SK-N-SH treated with all-trans-retinoic acid at 6 μM for 48 hours (cell line): Measurements from ENCODE around the gene TLR7.

Experiments used
- ATAC-seq: fragments of 200-7000 bp; cut with Tn5 transposase; 3 replicates; pipeline ENCODE4 v1.9.1; 2020; ENCODE audit warnings: mild to moderate bottlenecking, moderate library complexity
- ARNTL ChIP-seq: fragments of 450-650 bp; formaldehyde crosslinking; IDR thresholded peaks from 2 replicates; pipeline ENCODE4 v1.5.0; 2020; ENCODE audit warnings: low read depth, mild to moderate bottlenecking, moderate library complexity, borderline replicate concordance
- BACH2 ChIP-seq: fragments of 250-450 bp; sonication (Bioruptor Pico); IDR thresholded peaks from 2 replicates; pipeline ENCODE4 v1.9.0; 2021; ENCODE audit warnings: mild to moderate bottlenecking, borderline replicate concordance
- CREB5 ChIP-seq: fragments of 250-450 bp; sonication (Bioruptor Pico); IDR thresholded peaks from 2 replicates; pipeline ENCODE4 v1.5.1; 2020; ENCODE audit warnings: low read depth, mild to moderate bottlenecking, moderate library complexity
- CSRNP3 ChIP-seq: fragments of 250-450 bp; sonication (Bioruptor Pico); IDR thresholded peaks from 2 replicates; pipeline ENCODE4 v1.5.1; 2021; ENCODE audit warnings: mild to moderate bottlenecking, moderate library complexity
- ESRRG ChIP-seq: fragments of 250-450 bp; sonication (Bioruptor Pico); IDR thresholded peaks from 2 replicates; pipeline ENCODE4 v1.6.1; 2021; ENCODE audit warnings: mild to moderate bottlenecking
- GLIS3 ChIP-seq: fragments of 250-450 bp; sonication (Bioruptor Pico); IDR thresholded peaks from 2 replicates; pipeline ENCODE4 v1.5.0; 2020; ENCODE audit warnings: mild to moderate bottlenecking, moderate library complexity
- ISL1 ChIP-seq: fragments of 250-450 bp; sonication (Bioruptor Pico); IDR thresholded peaks from 2 replicates; pipeline ENCODE4 v2.1.2; 2022; ENCODE audit warnings: mild to moderate bottlenecking, moderate library complexity
- OSR1 ChIP-seq: fragments of 250-450 bp; sonication (Bioruptor Pico); IDR thresholded peaks from 2 replicates; pipeline ENCODE4 v1.8.0; 2022; ENCODE audit warnings: moderate library complexity, mild to moderate bottlenecking, inconsistent platforms
- PATZ1 ChIP-seq: fragments of 250-450 bp; sonication (Bioruptor Pico); IDR thresholded peaks from 2 replicates; pipeline ENCODE4 v1.8.0; 2020; ENCODE audit warnings: mild to moderate bottlenecking, moderate library complexity, borderline replicate concordance
- POU6F1 ChIP-seq: fragments of 250-450 bp; sonication (Bioruptor Pico); IDR thresholded peaks from 2 replicates; pipeline ENCODE4 v1.8.0; 2021; ENCODE audit warnings: low read depth, mild to moderate bottlenecking, moderate library complexity, borderline replicate concordance
- RARB ChIP-seq: fragments of 250-450 bp; sonication (Bioruptor Pico); IDR thresholded peaks from 2 replicates; pipeline ENCODE4 v1.8.0; 2021; ENCODE audit warnings: mild to moderate bottlenecking, moderate library complexity
- SNAI2 ChIP-seq: fragments of 250-450 bp; sonication (Bioruptor Pico); IDR thresholded peaks from 2 replicates; pipeline ENCODE4 v1.5.0; 2020; ENCODE audit warnings: mild to moderate bottlenecking, moderate library complexity
- TCF4 ChIP-seq: fragments of 250-450 bp; sonication (Bioruptor Pico); IDR thresholded peaks from 2 replicates; pipeline ENCODE4 v1.8.0; 2021; ENCODE audit warnings: mild to moderate bottlenecking, moderate library complexity, borderline replicate concordance
- TOX ChIP-seq: fragments of 250-450 bp; sonication (Bioruptor Pico); IDR thresholded peaks from 2 replicates; pipeline ENCODE4 v1.8.0; 2021; ENCODE audit warnings: mild to moderate bottlenecking, moderate library complexity, borderline replicate concordance
- TSHZ2 ChIP-seq: fragments of 250-450 bp; sonication (Bioruptor Pico); IDR thresholded peaks from 2 replicates; pipeline ENCODE4 v1.5.0; 2020; ENCODE audit warnings: mild to moderate bottlenecking, moderate library complexity
- ZC3H10 ChIP-seq: fragments of 250-450 bp; sonication (Bioruptor Pico); IDR thresholded peaks from 2 replicates; pipeline ENCODE4 v1.5.1; 2021; ENCODE audit warnings: mild to moderate bottlenecking, moderate library complexity
- ZFP3 ChIP-seq: fragments of 250-450 bp; sonication (Bioruptor Pico); IDR thresholded peaks from 2 replicates; pipeline ENCODE4 v1.5.0; 2020; ENCODE audit warnings: mild to moderate bottlenecking, moderate library complexity
- ZFP30 ChIP-seq: fragments of 450-650 bp; formaldehyde crosslinking; IDR thresholded peaks from 2 replicates; pipeline ENCODE4 v1.5.0; 2022; ENCODE audit warnings: mild to moderate bottlenecking, moderate library complexity
- ZNF565 ChIP-seq: fragments of 450-650 bp; formaldehyde crosslinking; conservative IDR thresholded peaks from 2 replicates; pipeline ENCODE4 v1.5.0; 2020; ENCODE audit warnings: low read depth, mild to moderate bottlenecking, moderate library complexity
- ZNF70 ChIP-seq: fragments of 450-650 bp; formaldehyde crosslinking; IDR thresholded peaks from 2 replicates; pipeline ENCODE4 v1.5.0; 2020; ENCODE audit warnings: mild to moderate bottlenecking, moderate library complexity
- ZNF8 ChIP-seq: fragments of 450-650 bp; formaldehyde crosslinking; IDR thresholded peaks from 2 replicates; pipeline ENCODE4 v1.5.0; 2020; ENCODE audit warnings: mild to moderate bottlenecking, moderate library complexity

Gene TLR7

GRCh38 chrX:12868747-12869146 lies 1.9 kb downstream of the TLR7 start:
- TF ChIP-seq GLIS3 (no peak), ARNTL (CRISPR knock-in tag) (no peak), CSRNP3 (CRISPR knock-in tag) (no peak), CREB5 (CRISPR knock-in tag) (no peak), ZC3H10 (no peak), ZFP30 (CRISPR knock-in tag) (no peak), BACH2 (no peak), PATZ1 (CRISPR knock-in tag) (no peak), ZNF8 (CRISPR knock-in tag) (no peak), SNAI2 (no peak), POU6F1 (no peak), ESRRG (no peak), ZFP3 (no peak), TSHZ2 (CRISPR knock-in tag) (no peak), TCF4 (CRISPR knock-in tag) (no peak), ISL1 (no peak)
- TF ChIP-seq, all 23 proteins: peak for 0
- no peak for ATAC-seq

- ATAC-seq, result no peak
- no peak for TF ChIP-seq CSRNP3 (CRISPR knock-in tag)
- no peak for TF ChIP-seq ARNTL (CRISPR knock-in tag)
- no peak for TF ChIP-seq SNAI2
- TF ChIP-seq OSR1, result no peak
Observed at GRCh38 chrX:12871257-12871656, 4.4 kb downstream of the TLR7 start.

GRCh38 chrX:12872741-12873140 lies 5.9 kb downstream of the TLR7 start:
- TF ChIP-seq ARNTL (CRISPR knock-in tag), result no peak
- TF ChIP-seq ISL1, result no peak
- TF ChIP-seq RARB (CRISPR knock-in tag), result no peak
- TF ChIP-seq ZNF70, result no peak
- no peak for TF ChIP-seq ZC3H10
- TF ChIP-seq ZFP3, result no peak
- TF ChIP-seq TOX (CRISPR knock-in tag), result no peak
- no peak for TF ChIP-seq OSR1
- no peak for TF ChIP-seq ZNF565 (CRISPR knock-in tag)
- no peak for TF ChIP-seq PATZ1 (CRISPR knock-in tag)
- no peak for ATAC-seq
